ENCODE results near the gene GPC3. TPM values are rescaled to one million over a fixed set of nuclear protein-coding genes. Genes with fewer than 3 reads are reported as not detected.

Gene GPC3
- total RNA-seq, 1 donor from 2014 or later = 30.4 TPM

DNA sequence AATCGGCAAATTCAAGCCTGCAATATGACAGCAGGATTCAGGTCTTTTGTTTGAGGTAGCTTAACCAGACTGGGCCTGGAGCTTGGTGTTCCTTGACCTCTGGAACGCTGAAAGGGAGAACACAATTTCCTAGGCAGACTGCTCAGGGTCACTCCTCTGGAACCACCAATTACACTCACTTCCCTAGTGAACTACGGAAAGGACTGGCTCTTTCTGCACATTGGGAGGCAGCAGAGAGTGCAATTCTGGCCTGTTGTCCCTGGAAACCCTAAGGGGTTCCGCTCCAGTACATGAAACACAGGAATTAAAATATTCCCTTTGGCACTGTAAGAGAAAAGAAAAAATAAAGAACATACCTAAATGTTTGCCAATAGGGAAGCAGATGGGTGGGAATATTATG, 58.6 kb downstream of the GPC3 start:
- Mint-ChIP-seq H3K27ac (ENCODE audit: unreplicated experiment) (no peak overlapping the region), H3K4me1 (peaks cover 13% of the 10 kb centered on the region), H3K9me3 (no peaks in the 10 kb centered on the region), H3K4me3 (no peak overlapping the region), H3K27me3 (ENCODE audit: low read depth) (no peaks in the 10 kb centered on the region), H3K36me3 (ENCODE audit: low read depth) (no peaks in the 10 kb centered on the region)
- DNase-seq (ENCODE audit: low read depth, low spot score) = no peak
- TF ChIP-seq, protein P1, sequence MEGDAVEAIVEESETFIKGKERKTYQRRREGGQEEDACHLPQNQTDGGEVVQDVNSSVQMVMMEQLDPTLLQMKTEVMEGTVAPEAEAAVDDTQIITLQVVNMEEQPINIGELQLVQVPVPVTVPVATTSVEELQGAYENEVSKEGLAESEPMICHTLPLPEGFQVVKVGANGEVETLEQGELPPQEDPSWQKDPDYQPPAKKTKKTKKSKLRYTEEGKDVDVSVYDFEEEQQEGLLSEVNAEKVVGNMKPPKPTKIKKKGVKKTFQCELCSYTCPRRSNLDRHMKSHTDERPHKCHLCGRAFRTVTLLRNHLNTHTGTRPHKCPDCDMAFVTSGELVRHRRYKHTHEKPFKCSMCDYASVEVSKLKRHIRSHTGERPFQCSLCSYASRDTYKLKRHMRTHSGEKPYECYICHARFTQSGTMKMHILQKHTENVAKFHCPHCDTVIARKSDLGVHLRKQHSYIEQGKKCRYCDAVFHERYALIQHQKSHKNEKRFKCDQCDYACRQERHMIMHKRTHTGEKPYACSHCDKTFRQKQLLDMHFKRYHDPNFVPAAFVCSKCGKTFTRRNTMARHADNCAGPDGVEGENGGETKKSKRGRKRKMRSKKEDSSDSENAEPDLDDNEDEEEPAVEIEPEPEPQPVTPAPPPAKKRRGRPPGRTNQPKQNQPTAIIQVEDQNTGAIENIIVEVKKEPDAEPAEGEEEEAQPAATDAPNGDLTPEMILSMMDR (conservative IDR thresholded peaks at IDR 0.05) = no peak

DNA sequence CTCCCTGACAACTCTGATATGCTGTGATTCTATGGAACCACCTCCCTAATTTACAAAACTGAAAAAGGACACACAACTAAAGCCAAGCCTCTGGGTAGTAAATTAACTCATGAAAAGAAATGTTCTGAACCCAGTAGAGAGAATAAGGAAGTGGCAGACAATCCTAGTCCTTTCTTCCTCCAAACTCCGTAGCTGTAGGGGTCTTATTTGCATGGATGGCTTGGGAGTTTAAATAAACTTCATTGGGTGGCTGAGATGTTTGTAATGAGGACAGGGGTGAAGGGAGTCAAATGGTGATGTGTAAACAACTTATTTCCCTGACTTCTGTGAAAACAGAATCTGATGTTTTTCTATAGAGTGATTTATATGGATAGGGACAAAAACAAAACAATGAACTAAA, 59.3 kb downstream of the GPC3 start:
- DNase-seq (ENCODE audit: low read depth, low spot score) = no peak
- TF ChIP-seq, protein P1 (conservative IDR thresholded peaks at IDR 0.05) = no peak
- no peaks in the 10 kb centered on the region for H3K36me3 Mint-ChIP-seq (ENCODE audit: low read depth)
- H3K4me1 Mint-ChIP-seq = peaks cover 20% of the 10 kb centered on the region
- H3K9me3 Mint-ChIP-seq = no peaks in the 10 kb centered on the region
- no peak overlapping the region for H3K4me3 Mint-ChIP-seq
- H3K27ac Mint-ChIP-seq (ENCODE audit: unreplicated experiment) = no peak overlapping the region
- H3K27me3 Mint-ChIP-seq (ENCODE audit: low read depth) = no peaks in the 10 kb centered on the region

DNA sequence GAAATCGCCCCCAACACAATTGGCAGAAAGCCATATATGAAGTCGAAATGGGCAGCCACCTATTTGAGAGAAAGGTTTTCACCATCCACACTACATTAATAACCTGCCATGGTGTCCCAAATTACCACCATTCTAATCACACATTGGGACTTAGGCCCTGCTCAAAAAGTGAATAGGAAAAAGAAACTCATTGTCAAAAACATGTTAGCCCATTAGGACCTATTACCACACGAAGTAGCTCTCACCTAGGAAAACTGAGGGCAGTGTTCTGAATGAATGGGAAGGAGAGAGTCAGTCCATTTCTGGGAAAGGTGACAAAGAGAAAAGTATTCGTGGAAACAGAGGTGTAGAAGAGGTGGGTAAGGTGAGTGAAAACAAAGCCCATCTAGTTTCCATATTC, 60.8 kb downstream of the GPC3 start:
- H3K27ac Mint-ChIP-seq (ENCODE audit: unreplicated experiment) = no peak overlapping the region
- no peak for DNase-seq (ENCODE audit: low read depth, low spot score)
- no peaks in the 10 kb centered on the region for H3K36me3 Mint-ChIP-seq (ENCODE audit: low read depth)
- no peak overlapping the region for H3K4me3 Mint-ChIP-seq
- peaks cover 29% of the 10 kb centered on the region for H3K4me1 Mint-ChIP-seq
- no peaks in the 10 kb centered on the region for H3K9me3 Mint-ChIP-seq
- TF ChIP-seq, protein P1 (conservative IDR thresholded peaks at IDR 0.05) = no peak
- no peaks in the 10 kb centered on the region for H3K27me3 Mint-ChIP-seq (ENCODE audit: low read depth)

GRCh38 chrX:133923548-133923947, 61.8 kb downstream of the GPC3 start:
- TF ChIP-seq, protein P1 (conservative IDR thresholded peaks at IDR 0.05) = no peak
- Mint-ChIP-seq H3K4me3 (no peak overlapping the region), H3K36me3 (ENCODE audit: low read depth) (no peaks in the 10 kb centered on the region), H3K27me3 (ENCODE audit: low read depth) (no peaks in the 10 kb centered on the region), H3K4me1 (peaks cover 29% of the 10 kb centered on the region), H3K27ac (ENCODE audit: unreplicated experiment) (no peak overlapping the region), H3K9me3 (no peaks in the 10 kb centered on the region)
- no peak for DNase-seq (ENCODE audit: low read depth, low spot score)

GRCh38 chrX:133923113-133923512, 62.3 kb downstream of the GPC3 start:
- TF ChIP-seq, protein P1 (conservative IDR thresholded peaks at IDR 0.05) = no peak
- H3K4me1 Mint-ChIP-seq = peaks cover 29% of the 10 kb centered on the region
- H3K27ac Mint-ChIP-seq (ENCODE audit: unreplicated experiment) = no peak overlapping the region
- H3K4me3 Mint-ChIP-seq = no peak overlapping the region
- H3K27me3 Mint-ChIP-seq (ENCODE audit: low read depth) = no peaks in the 10 kb centered on the region
- no peak for DNase-seq (ENCODE audit: low read depth, low spot score)
- H3K36me3 Mint-ChIP-seq (ENCODE audit: low read depth) = no peaks in the 10 kb centered on the region
- no peaks in the 10 kb centered on the region for H3K9me3 Mint-ChIP-seq

DNA sequence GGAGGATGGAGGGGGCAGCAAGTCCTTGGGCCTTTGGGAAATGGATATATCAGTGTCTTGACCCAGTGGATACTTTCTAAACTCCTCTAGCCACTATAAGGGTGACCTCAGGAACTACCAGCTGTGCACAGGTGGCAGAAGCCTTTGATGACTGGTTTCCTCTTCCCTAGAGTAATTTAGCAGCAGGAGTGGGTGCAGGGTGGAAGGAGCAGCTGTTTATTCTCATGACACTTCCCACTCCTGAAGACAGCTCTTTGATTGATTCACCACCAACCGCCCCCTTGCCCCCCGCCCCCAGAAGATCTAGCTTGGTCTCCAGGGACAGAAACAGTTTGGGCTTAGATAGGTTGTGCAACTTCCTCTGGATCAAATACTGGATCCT, 63.0 kb downstream of the GPC3 start:
- Mint-ChIP-seq H3K4me1 (peaks cover 29% of the 10 kb centered on the region), H3K36me3 (ENCODE audit: low read depth) (no peaks in the 10 kb centered on the region), H3K4me3 (no peak overlapping the region), H3K27ac (ENCODE audit: unreplicated experiment) (no peak overlapping the region), H3K27me3 (ENCODE audit: low read depth) (no peaks in the 10 kb centered on the region), H3K9me3 (peaks cover 1% of the 10 kb centered on the region)
- TF ChIP-seq, protein P1 (conservative IDR thresholded peaks at IDR 0.05) = no peak
- no peak for DNase-seq (ENCODE audit: low read depth, low spot score)
